B cell (primary cell): ENCODE data around the gene BICRAL.

ENCODE experiments used
- CTCF ChIP-seq: fragments of 200-600 bp; IDR thresholded peaks from one replicate; pipeline ENCODE4 v1.8.0; 2022; ENCODE audit warnings: antibody characterized with exemption, mild to moderate bottlenecking
- EZH2 ChIP-seq: IDR thresholded peaks from 2 replicates; pipeline ENCODE4 v1.6.1; 2012; ENCODE audit warnings: borderline replicate concordance, low read depth, mild to moderate bottlenecking, moderate library complexity, low read length; ENCODE audit not compliant: insufficient read depth, poor library complexity, severe bottlenecking

DNA sequence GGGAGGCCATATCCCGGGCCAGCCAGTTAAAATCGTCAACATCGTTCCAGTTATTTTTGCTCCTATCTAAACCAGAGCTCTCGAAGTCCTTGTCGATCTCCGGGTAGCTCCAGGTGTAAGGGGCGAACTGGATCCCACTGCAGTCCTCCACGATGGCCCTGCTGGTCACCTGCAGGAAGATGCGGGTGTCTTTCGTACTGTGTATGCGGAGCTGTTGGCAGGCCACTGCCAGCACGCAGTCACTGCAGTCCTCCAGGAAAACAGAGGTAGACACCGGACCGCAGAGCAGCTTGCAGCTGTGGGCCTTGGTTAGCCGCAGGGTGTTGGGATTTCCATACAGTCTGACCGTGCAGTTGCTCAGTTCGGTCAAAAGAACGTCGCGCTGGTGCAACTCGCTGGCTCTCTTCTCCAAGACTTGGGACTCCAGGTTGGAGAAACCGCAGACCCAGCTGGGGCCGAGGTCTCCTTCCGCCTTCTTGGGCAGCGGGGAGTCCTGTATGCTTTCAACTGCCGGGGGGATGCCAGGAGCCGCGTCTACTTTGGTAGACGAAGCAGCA lies 36.7 kb upstream of the BICRAL start:
- TF ChIP-seq CTCF (no peak), EZH2 (no peak)
